Measurements from ENCODE around the gene USH2A.

USH2A gene

GRCh38 chr1:216064643-216065042 lies 358.6 kb downstream of the USH2A start:
- no peak overlapping the region for H3K4me3 ChIP-seq (ENCODE audit: low read length)
- no peak for DNase-seq (ENCODE audit: low read depth)
- no peak for TF ChIP-seq CTCF (conservative IDR thresholded peaks at IDR 0.05; ENCODE audit: low read depth, low read length)

- DNase-seq (ENCODE audit: low read depth): no peak
- TF ChIP-seq CTCF (conservative IDR thresholded peaks at IDR 0.05; ENCODE audit: low read depth, low read length): no peak
- H3K4me3 ChIP-seq (ENCODE audit: low read length): no peak overlapping the region
Observed at GRCh38 chr1:216057947-216058346, 365.3 kb downstream of the USH2A start.

- TF ChIP-seq CTCF (conservative IDR thresholded peaks at IDR 0.05; ENCODE audit: low read depth, low read length): no peak
Observed at GRCh38 chr1:216057063-216057462, 366.2 kb downstream of the USH2A start.

GRCh38 chr1:216055004-216055403 lies 368.2 kb downstream of the USH2A start:
- TF ChIP-seq CTCF (conservative IDR thresholded peaks at IDR 0.05; ENCODE audit: low read depth, low read length): no peak
- no peak overlapping the region for H3K4me3 ChIP-seq (ENCODE audit: low read length)
- no peak for DNase-seq (ENCODE audit: low read depth)

More at GRCh38 chr1:216057063-216057462, 366.2 kb downstream of the USH2A start:
- H3K4me3 ChIP-seq (ENCODE audit: low read length): no peak overlapping the region
- no peak for DNase-seq (ENCODE audit: low read depth)

- no peak for TF ChIP-seq CTCF (conservative IDR thresholded peaks at IDR 0.05; ENCODE audit: low read depth, low read length)
- no peak for DNase-seq (ENCODE audit: low read depth)
- H3K4me3 ChIP-seq (ENCODE audit: low read length): no peak overlapping the region
Observed at GRCh38 chr1:216054600-216054999, 368.6 kb downstream of the USH2A start.

- no peak for DNase-seq (ENCODE audit: low read depth)
- TF ChIP-seq CTCF (conservative IDR thresholded peaks at IDR 0.05; ENCODE audit: low read depth, low read length): no peak
- no peak overlapping the region for H3K4me3 ChIP-seq (ENCODE audit: low read length)
Observed at GRCh38 chr1:216051071-216051470, 372.2 kb downstream of the USH2A start.

- DNase-seq (ENCODE audit: low read depth): no peak
- no peak overlapping the region for H3K4me3 ChIP-seq (ENCODE audit: low read length)
- no peak for TF ChIP-seq CTCF (conservative IDR thresholded peaks at IDR 0.05; ENCODE audit: low read depth, low read length)
Observed at GRCh38 chr1:216049741-216050430, 373.4 kb downstream of the USH2A start.
